Measurements from ENCODE around the gene ARL5A. TPM values are rescaled to one million over a fixed set of nuclear protein-coding genes. Genes with fewer than 3 reads are reported as not detected.

The ARL5A gene
- polyA plus RNA-seq, 2 of the 4 experiments (the other 2 are of a cell fraction): 28.4 to 29.5 TPM

DNA sequence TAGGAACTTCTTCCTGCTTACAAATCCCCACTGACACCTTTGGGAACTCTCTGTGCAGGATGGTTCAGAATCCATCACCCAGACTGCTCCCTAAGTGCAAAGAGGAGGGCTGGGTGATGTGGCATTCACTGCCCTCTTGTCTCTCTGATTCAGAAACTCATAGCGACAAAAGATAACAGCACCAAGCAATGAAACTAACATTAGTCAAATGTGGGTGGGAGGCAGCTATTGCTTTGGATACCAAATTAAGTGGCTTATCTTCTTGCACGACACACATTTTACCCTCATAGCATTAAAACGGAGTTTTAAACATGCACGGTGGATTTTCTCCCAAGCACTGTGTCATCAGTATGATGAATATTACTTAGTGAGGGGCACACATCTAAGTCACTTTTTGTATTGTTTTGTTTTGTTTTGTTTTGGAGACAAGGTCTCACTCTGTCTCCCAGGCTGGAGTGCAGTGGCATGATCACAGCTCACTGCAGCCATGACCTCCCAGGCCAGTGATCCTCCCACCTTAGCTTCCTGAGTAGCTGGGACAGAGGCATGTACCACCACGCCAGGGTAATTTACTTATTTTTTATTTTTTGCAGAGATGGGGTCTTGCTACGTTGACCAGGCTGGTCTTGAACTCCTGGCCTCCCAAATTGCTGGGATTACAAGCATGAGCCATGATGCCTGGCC lies 53.0 kb downstream of the ARL5A start:
- WGBS (ENCODE audit: missing lambda C conversion rate): 97% methylated on average over 6 of the region's 6 CpGs
- H3K4me2 ChIP-seq: no peak overlapping the region
- TF ChIP-seq, protein P1, sequence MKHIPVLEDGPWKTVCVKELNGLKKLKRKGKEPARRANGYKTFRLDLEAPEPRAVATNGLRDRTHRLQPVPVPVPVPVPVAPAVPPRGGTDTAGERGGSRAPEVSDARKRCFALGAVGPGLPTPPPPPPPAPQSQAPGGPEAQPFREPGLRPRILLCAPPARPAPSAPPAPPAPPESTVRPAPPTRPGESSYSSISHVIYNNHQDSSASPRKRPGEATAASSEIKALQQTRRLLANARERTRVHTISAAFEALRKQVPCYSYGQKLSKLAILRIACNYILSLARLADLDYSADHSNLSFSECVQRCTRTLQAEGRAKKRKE (CRISPR knock-in tag; IDR thresholded peaks at IDR 0.05; ENCODE audit: low read depth): no peak
- TF ChIP-seq CEBPB (IDR thresholded peaks at IDR 0.05) (no peak), ZNF302 (CRISPR knock-in tag; IDR thresholded peaks at IDR 0.05) (no peak), JUN (IDR thresholded peaks at IDR 0.05) (no peak), JUNB (IDR thresholded peaks at IDR 0.05) (no peak), RFX5 (IDR thresholded peaks at IDR 0.05) (no peak), EHF (CRISPR knock-in tag; IDR thresholded peaks at IDR 0.05) (no peak), PHF8 (IDR thresholded peaks at IDR 0.05; ENCODE audit: borderline replicate concordance, low read depth) (no peak), HOXB5 (CRISPR knock-in tag; IDR thresholded peaks at IDR 0.05) (no peak), RARB (CRISPR knock-in tag; IDR thresholded peaks at IDR 0.05) (no peak), TFCP2L1 (CRISPR knock-in tag; IDR thresholded peaks at IDR 0.05) (no peak), POLR2AphosphoS2 (conservative IDR thresholded peaks at IDR 0.05; ENCODE audit: low read length) (no peak), SREBF2 (IDR thresholded peaks at IDR 0.05) (no peak), MAZ (IDR thresholded peaks at IDR 0.05; ENCODE audit: borderline replicate concordance, low read depth, low read length) (no peak), EP300 (IDR thresholded peaks at IDR 0.05) (no peak), MYC (IDR thresholded peaks at IDR 0.05; ENCODE audit: borderline replicate concordance, low read length) (no peak)
- TF ChIP-seq, protein P2, sequence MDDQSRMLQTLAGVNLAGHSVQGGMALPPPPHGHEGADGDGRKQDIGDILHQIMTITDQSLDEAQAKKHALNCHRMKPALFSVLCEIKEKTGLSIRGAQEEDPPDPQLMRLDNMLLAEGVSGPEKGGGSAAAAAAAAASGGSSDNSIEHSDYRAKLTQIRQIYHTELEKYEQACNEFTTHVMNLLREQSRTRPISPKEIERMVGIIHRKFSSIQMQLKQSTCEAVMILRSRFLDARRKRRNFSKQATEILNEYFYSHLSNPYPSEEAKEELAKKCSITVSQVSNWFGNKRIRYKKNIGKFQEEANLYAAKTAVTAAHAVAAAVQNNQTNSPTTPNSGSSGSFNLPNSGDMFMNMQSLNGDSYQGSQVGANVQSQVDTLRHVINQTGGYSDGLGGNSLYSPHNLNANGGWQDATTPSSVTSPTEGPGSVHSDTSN (IDR thresholded peaks at IDR 0.05): no peak
- TF ChIP-seq, protein P3, sequence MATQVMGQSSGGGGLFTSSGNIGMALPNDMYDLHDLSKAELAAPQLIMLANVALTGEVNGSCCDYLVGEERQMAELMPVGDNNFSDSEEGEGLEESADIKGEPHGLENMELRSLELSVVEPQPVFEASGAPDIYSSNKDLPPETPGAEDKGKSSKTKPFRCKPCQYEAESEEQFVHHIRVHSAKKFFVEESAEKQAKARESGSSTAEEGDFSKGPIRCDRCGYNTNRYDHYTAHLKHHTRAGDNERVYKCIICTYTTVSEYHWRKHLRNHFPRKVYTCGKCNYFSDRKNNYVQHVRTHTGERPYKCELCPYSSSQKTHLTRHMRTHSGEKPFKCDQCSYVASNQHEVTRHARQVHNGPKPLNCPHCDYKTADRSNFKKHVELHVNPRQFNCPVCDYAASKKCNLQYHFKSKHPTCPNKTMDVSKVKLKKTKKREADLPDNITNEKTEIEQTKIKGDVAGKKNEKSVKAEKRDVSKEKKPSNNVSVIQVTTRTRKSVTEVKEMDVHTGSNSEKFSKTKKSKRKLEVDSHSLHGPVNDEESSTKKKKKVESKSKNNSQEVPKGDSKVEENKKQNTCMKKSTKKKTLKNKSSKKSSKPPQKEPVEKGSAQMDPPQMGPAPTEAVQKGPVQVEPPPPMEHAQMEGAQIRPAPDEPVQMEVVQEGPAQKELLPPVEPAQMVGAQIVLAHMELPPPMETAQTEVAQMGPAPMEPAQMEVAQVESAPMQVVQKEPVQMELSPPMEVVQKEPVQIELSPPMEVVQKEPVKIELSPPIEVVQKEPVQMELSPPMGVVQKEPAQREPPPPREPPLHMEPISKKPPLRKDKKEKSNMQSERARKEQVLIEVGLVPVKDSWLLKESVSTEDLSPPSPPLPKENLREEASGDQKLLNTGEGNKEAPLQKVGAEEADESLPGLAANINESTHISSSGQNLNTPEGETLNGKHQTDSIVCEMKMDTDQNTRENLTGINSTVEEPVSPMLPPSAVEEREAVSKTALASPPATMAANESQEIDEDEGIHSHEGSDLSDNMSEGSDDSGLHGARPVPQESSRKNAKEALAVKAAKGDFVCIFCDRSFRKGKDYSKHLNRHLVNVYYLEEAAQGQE (IDR thresholded peaks at IDR 0.05): no peak
- TF ChIP-seq, protein P4, sequence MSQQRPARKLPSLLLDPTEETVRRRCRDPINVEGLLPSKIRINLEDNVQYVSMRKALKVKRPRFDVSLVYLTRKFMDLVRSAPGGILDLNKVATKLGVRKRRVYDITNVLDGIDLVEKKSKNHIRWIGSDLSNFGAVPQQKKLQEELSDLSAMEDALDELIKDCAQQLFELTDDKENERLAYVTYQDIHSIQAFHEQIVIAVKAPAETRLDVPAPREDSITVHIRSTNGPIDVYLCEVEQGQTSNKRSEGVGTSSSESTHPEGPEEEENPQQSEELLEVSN (IDR thresholded peaks at IDR 0.05; ENCODE audit: borderline replicate concordance, low read depth): no peak
- H3K9me3 ChIP-seq: no peaks in the 10 kb centered on the region
- peaks cover 7% of the 10 kb centered on the region; the same call in 1 of the 3 replicates for H3K4me1 ChIP-seq
- POLR2A ChIA-PET: no interaction called here
- no peak for FAIRE-seq
- no peak overlapping the region for H3K27ac ChIP-seq
- ATAC-seq: no peak
- CTCF ChIA-PET: no interaction called here
- H3K4me3 ChIP-seq: no peak overlapping the region
- DNase-seq (ENCODE audit: low read depth in 1 of 2, low spot score in 1 of 2): no peak

DNA sequence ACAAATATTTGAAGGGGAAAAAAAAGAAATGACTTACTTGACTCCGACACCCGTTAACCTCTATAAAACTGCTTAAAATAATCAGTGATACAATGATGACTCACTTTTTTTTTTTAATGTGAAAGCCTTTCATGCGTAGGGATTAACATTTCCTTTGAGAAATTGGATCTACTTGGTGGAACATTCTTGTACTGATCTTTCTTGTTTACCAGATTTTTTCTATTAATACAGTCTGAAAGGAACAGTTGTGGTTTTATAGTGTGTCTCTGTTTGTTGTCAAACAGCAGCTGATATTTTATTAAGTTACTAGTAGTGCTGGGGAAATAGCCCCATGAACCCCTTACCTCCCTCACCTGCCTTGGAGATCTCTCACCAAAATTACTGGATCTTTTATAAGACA lies 53.7 kb downstream of the ARL5A start:
- ChIA-PET POLR2A (no interaction called here), CTCF (no interaction called here)
- no peak overlapping the region for H3K4me3 ChIP-seq

More for the DNA sequence above, 53.7 kb downstream of the ARL5A start:
- Histone ChIP-seq H3K9me3 (no peaks in the 10 kb centered on the region), H3K4me2 (0 out of 3 replicates have a peak overlapping the region, but pooled peaks have one; percentile 12), H3K27ac (no peak overlapping the region), H3K4me1 (peaks cover 7% of the 10 kb centered on the region; the same call in 1 of the 3 replicates)
- DNase-seq (ENCODE audit: low read depth in 1 of 2, low spot score in 1 of 2) (no peak), ATAC-seq (no peak), FAIRE-seq (no peak)
- no peak for TF ChIP-seq HEYL (CRISPR knock-in tag; IDR thresholded peaks at IDR 0.05)
- TF ChIP-seq FOSL2 (IDR thresholded peaks at IDR 0.05): no peak
- peak; percentile 34; the same call in 1 of the 2 replicates for TF ChIP-seq FOSL2 (CRISPR knock-in tag; IDR thresholded peaks at IDR 0.05)
- no peak for TF ChIP-seq TFCP2L1 (CRISPR knock-in tag; IDR thresholded peaks at IDR 0.05)
- WGBS (ENCODE audit: missing lambda C conversion rate): 53% methylated on average over 3 of the region's 3 CpGs

All from A549 (cell line).